Stimulated activated CD4-positive, alpha-beta T cell treated with anti-CD3 and anti-CD28 coated beads, Interleukin-4, amount 100 ng/mL, for 1 hour (primary cell): ENCODE data around the gene LPAR6.

ENCODE experiments used
- DNase-seq: peaks from one replicate; pipeline ENCODE4 v3.0.0-alpha.2; 2020

LPAR6 gene

DNA sequence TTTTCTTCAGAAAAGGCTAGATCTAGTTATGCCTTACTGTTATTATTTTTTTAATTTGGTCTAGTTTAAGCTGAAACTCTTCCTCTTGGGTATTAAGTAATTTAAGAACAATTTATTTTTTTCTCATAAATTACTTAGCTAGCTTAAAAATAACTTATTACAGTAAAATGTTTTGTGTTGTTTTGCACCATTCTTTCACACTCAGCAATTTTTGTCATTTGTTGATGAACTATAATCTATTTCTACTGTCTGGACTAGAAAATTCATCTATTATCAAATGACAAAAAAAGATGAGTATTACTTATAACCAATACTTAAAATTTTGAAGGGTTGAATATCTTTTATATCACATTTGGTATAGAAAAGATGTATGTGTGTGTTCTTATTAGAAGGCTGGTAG, 1.6 kb upstream of the LPAR6 start:
- DNase-seq = no peak

- DNase-seq = no peak
Measured at GRCh38 chr13:48411841-48412531, 927 bp downstream of the LPAR6 start.

GRCh38 chr13:48411147-48411794, 1.6 kb downstream of the LPAR6 start:
- no peak for DNase-seq

- no peak for DNase-seq
Measured at GRCh38 chr13:48410199-48410598, 2.7 kb downstream of the LPAR6 start.

DNA sequence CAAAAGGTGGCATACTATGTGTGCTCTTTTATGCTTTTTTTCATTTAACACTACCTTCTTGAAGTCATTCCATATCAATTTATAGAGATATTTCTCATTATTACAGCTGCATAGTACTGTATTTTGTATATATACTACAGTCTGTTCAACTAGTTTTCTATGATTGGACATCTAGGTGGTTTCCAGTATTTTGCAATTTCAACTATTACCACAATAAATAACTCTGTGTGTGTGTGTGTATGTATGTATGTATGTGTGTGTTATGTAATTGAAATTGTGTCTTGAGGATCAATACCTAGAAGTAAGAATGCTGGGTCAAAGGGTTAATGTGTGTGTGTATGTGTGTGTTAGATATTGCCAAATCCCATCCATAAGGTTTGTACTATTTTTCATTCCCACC, 7.0 kb downstream of the LPAR6 start:
- no peak for DNase-seq

DNA sequence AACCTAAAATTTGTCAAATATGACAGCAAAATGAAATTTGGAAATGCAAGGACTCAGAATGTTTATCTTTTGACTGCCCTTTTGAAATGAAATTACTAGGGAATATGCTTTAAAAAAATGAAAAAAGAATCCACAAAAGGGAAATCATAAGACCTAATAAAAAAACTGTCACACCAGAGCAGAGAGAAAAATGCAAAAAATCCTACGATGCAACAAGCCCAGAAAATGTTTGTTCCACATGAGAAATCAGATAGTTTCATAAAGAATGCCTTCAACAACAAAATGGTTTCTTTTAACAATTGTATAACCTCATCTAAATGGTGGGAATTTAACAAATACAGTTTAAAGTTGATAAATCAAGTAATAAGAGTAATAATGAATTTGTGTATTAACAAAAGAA, 8.0 kb downstream of the LPAR6 start:
- DNase-seq = no peak

- DNase-seq = no peak
Measured at GRCh38 chr13:48403913-48404312, 9.0 kb downstream of the LPAR6 start.

GRCh38 chr13:48403151-48403631, 9.7 kb downstream of the LPAR6 start:
- no peak for DNase-seq

DNA sequence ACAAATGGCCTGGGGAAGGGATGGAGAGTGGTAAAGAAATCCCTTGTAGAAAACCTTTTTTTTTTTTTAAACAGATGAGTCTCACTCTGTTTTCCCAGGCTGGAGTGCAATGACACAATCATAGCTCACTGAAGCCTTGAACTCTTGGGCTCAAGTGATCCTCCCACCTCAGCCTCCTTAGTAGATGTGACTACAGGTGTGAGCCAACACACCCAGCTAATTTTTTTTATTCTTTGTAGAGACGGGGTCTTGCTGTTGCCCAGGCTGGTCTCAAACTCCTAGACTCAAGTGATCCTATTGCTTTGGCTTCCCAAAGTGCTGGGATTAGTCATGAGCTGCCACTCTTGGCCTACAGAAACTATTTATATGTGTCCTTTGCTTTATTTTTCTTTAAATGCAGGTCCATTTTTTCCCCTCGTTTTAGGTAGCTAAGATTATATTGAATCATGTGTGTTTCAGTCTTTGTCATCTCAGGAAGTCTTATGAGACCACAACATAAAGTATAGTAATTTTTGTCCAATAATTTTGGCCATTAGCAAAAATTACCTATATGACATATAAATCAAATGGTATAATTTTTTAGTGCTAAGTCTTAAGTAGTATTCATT, 10.5 kb downstream of the LPAR6 start:
- no peak for DNase-seq

DNA sequence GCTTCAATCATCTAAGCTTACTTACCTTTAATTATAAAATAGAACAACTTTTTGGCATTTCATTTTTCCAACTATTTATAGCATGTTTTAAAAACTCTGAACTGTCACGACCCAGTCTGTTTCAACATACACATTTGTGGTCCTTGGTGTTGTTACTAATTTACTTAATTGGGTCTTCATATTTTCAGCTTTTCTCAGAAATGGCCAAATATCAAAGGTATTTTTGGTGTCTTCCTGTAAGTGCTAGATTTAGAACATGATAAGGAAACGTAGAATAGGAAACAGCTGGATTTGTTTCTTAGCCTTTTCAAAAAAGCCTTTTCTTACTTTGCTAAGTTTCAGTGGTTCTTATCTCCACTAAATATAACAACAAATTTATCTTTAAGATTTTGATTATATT, 11.4 kb downstream of the LPAR6 start:
- DNase-seq = no peak

GRCh38 chr13:48400850-48401291, 12.0 kb downstream of the LPAR6 start:
- DNase-seq = no peak

DNA sequence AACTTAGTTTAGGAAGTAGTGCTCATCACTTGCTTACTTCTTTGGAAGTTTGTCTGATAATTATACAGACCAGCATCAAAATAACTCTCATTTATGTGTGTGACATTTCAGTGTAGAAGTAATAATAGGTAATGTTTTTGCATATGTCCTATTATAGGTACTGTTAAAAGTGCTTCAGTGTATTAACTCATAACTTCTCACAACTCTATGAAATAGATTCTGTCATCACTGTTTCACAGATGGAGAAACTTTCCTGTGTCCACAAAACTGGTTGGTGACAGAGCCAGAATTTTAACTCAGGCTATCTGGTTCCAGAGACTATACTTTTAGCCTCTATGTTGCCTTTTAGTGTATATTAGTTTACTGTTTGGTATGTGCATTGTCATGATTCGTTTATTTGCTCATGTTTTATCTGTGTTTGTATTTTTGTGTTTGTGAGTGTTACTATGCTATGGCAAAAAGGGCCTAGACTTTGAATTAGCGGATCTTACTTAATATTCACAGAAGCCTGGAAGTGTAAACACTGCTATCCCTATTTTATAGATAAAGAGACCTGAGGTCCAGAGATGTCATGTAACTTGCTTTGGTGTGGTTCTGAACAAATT, 12.7 kb downstream of the LPAR6 start:
- DNase-seq = no peak

DNA sequence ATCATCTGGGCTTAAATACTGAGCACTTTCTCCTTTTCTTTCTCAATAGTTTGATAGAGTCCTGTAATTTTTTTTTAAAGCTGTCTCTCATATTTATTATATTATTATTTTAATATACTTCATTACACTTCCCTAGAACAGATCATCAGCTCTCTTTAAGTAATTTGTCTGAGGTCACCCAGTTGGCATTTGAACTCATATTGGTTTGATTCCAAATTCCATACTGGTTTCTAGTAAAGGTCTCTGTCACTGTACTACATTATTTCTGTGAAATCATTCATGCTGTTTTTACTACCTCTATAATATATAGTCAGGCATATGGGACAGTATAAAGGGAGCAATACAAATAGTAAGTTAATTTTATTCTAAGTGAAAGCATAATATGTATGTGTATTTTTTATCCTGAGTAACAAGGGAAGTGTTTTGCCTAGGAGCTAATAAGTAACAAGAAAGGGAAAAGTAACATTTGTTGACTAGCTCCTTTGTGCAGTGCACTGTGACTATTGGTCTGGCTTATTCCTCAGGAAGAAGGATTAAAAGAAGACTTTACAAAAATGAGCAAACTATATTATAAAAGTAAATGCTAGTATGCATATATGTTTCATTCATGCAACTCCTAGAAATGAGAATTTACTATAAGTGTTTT, 14.3 kb downstream of the LPAR6 start:
- DNase-seq = no peak

- DNase-seq = no peak
Measured at GRCh38 chr13:48397744-48398143, 15.2 kb downstream of the LPAR6 start.

DNA sequence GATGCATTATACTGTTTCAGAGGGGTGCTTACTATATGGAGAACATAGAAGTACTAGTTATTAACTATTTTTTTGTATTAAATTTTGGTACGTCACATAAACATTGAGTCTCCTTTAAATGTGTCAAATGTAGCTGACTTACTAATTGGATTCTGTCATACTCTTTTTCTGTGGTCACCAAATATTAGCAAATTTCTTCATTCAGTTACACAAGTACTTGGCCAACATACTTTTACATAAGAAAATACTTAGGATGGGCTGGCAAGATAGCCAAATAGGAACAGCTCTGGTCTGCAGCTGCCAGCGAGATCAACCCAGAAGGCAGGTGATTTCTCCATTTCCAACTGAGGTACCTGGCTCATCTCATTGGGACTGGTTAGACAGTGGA, 19.2 kb downstream of the LPAR6 start:
- no peak for DNase-seq

- no peak for DNase-seq
Measured at GRCh38 chr13:48393030-48393697, 19.7 kb downstream of the LPAR6 start.

- no peak for DNase-seq
Measured at GRCh38 chr13:48391257-48391656, 21.7 kb downstream of the LPAR6 start.

- no peak for DNase-seq
Measured at GRCh38 chr13:48386816-48387215, 26.1 kb downstream of the LPAR6 start.

GRCh38 chr13:48383384-48383783, 29.5 kb downstream of the LPAR6 start:
- DNase-seq = no peak

GRCh38 chr13:48380581-48380980, 32.3 kb downstream of the LPAR6 start:
- DNase-seq = no peak

DNA sequence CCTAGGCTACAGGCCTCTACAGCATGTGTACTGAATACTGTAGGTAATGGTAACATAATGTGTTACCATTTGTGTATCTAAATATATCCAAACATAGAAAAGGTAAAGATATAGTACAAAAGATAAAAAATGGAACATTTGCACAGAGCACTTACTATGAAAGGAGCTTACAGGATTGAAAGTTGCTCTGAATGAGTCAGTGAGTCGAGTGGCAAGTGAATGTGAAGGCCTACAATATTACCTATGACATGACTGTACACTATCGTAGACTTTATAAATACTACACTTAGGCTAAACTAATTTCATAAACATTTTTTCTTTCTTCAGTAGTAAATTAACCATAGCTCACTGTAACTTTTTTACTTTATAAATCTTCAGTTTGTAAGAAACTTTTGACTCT, 35.1 kb downstream of the LPAR6 start:
- no peak for DNase-seq

DNA sequence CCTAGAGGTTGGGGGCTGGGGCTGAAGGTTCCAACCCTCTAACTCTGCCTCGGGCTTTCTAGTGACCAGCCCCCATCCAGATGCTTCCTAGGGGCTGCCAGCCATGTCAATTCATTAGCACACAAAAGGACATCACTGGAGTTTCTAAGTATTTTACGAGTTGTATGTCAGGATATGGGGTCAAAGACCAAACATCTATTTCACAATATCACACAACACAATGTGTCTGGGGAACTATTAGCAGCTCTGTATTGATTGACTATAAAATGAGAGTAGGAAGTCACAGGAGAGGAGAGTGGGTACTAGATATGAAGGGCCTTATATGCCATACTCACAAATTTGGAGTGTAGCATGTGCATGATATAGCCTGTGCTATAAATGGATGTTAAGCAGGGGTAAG, 42.1 kb downstream of the LPAR6 start:
- DNase-seq = no peak

DNA sequence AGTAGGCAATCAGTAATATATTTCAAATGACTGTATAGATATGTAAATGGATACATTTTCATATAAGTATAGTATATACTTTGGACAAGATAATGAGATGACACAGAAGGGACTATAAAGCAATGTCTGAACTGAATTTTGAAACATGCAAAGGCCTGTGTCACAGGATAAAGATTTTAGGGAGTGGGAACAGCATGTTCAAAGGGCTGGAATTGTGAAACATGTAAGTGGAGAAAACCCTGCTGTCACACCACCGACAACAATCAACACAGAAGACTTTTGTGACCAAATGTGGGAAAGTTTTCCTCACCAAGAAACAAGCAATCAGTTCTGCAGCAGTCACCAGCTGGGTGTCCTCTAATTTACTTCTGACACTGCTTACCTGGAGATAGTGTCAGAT, 42.9 kb downstream of the LPAR6 start:
- no peak for DNase-seq
